WTC11 (cell line): Measurements from ENCODE around the gene NRG2. TPM values are rescaled to one million over a fixed set of nuclear protein-coding genes. Genes with fewer than 3 reads are reported as not detected.

ENCODE experiments used
- ATAC-seq: fragments of 200-7000 bp; cut with Tn5 transposase; 2 replicates; pipeline ENCODE4 v1.10.0; 2021; ENCODE audit warnings: mild to moderate bottlenecking, moderate library complexity
- CTCF ChIA-PET: fragments of 300-600 bp; sonication (Branson Sonifier 250); formaldehyde crosslinking; loops from one replicate; lab custom pipeline; 2021; ENCODE audit warnings: antibody characterized with exemption; lab: Charles Lee
- POLR2A ChIA-PET: fragments of 350-600 bp; sonication (Branson Sonifier 250); formaldehyde crosslinking; loops from one replicate; lab custom pipeline; 2021; ENCODE audit warnings: antibody characterized with exemption; lab: Charles Lee
- DNase-seq: peaks from one replicate; pipeline ENCODE4 v3.0.0; 2021; ENCODE audit warnings: low spot score
- H3K27ac Mint-ChIP-seq: 2 replicates; pipeline ENCODE4 v1.8.0; 2021; ENCODE audit warnings: mixed read lengths
- H3K27me3 Mint-ChIP-seq: 2 replicates; pipeline ENCODE4 v1.8.0; 2021; ENCODE audit warnings: low read depth, mild to moderate bottlenecking, moderate library complexity, mixed read lengths
- H3K36me3 Mint-ChIP-seq: 2 replicates; pipeline ENCODE4 v1.8.0; 2021; ENCODE audit warnings: mixed read lengths
- H3K4me1 Mint-ChIP-seq: 2 replicates; pipeline ENCODE4 v1.8.0; 2022; ENCODE audit warnings: mixed read lengths
- H3K4me3 Mint-ChIP-seq: 2 replicates; pipeline ENCODE4 v1.8.0; 2021; ENCODE audit warnings: mild to moderate bottlenecking, moderate library complexity, mixed read lengths
- H3K9me3 Mint-ChIP-seq: 2 replicates; pipeline ENCODE4 v1.8.0; 2021; ENCODE audit warnings: mixed read lengths
- ELF4 ChIP-seq: sonication (generic); formaldehyde crosslinking; IDR thresholded peaks from 2 replicates; pipeline ENCODE4 v1.8.1; 2022; ENCODE audit warnings: low read depth, mild to moderate bottlenecking, moderate library complexity, missing genetic modification reagents
- EMX1 ChIP-seq: fragments of 250-450 bp; sonication (Bioruptor Pico); IDR thresholded peaks from 2 replicates; pipeline ENCODE4 v1.8.0; 2021; ENCODE audit warnings: mild to moderate bottlenecking
- ESRRA ChIP-seq: sonication (generic); formaldehyde crosslinking; IDR thresholded peaks from 2 replicates; pipeline ENCODE4 v1.8.1; 2022; ENCODE audit warnings: mild to moderate bottlenecking, missing genetic modification reagents, borderline replicate concordance
- FOXP1 ChIP-seq: sonication (generic); formaldehyde crosslinking; IDR thresholded peaks from 2 replicates; pipeline ENCODE4 v1.8.0; 2022; ENCODE audit warnings: missing genetic modification reagents, mild to moderate bottlenecking, moderate library complexity, borderline replicate concordance
- HMGA2 ChIP-seq: fragments of 250-450 bp; sonication (Bioruptor Pico); IDR thresholded peaks from 2 replicates; pipeline ENCODE4 v1.4.0; 2021; ENCODE audit warnings: mild to moderate bottlenecking, moderate library complexity
- JAZF1 ChIP-seq: fragments of 250-450 bp; sonication (Bioruptor Pico); IDR thresholded peaks from 2 replicates; pipeline ENCODE4 v1.9.0; 2021; ENCODE audit warnings: moderate library complexity, mild to moderate bottlenecking, inconsistent platforms
- NR3C1 ChIP-seq: sonication (generic); formaldehyde crosslinking; conservative IDR thresholded peaks from 2 replicates; pipeline ENCODE4 v1.8.1; 2023; ENCODE audit warnings: low read depth, mild to moderate bottlenecking, missing genetic modification reagents
- PRRX2 ChIP-seq: fragments of 250-450 bp; sonication (Bioruptor Pico); IDR thresholded peaks from 2 replicates; pipeline ENCODE4 v1.8.0; 2021; ENCODE audit warnings: mild to moderate bottlenecking
- SP1 ChIP-seq: sonication (generic); formaldehyde crosslinking; conservative IDR thresholded peaks from 2 replicates; pipeline ENCODE4 v1.8.1; 2022; ENCODE audit warnings: missing genetic modification reagents
- TP53 ChIP-seq: sonication (generic); formaldehyde crosslinking; IDR thresholded peaks from 2 replicates; pipeline ENCODE4 v1.8.1; 2023; ENCODE audit warnings: mild to moderate bottlenecking, missing genetic modification reagents
- ZBTB21 ChIP-seq: sonication (generic); formaldehyde crosslinking; IDR thresholded peaks from 2 replicates; pipeline ENCODE4 v1.8.1; 2023; ENCODE audit warnings: mild to moderate bottlenecking, missing genetic modification reagents, borderline replicate concordance
- total RNA-seq: library from RNA; stranded (reverse); gene quantifications from 3 replicates; pipeline ENCODE4 v1.2.3, GENCODE V29; 2021
- TF ChIP-seq, protein P1 (sequence below): sonication (generic); formaldehyde crosslinking; IDR thresholded peaks from 2 replicates; pipeline ENCODE4 v1.8.1; 2023; ENCODE audit warnings: mild to moderate bottlenecking, missing genetic modification reagents, borderline replicate concordance
- TF ChIP-seq, protein P2 (sequence below): sonication (generic); formaldehyde crosslinking; IDR thresholded peaks from 2 replicates; pipeline ENCODE4 v1.8.0; 2022; ENCODE audit warnings: missing genetic modification reagents
- TF ChIP-seq, protein P3 (sequence below): sonication (generic); formaldehyde crosslinking; IDR thresholded peaks from 2 replicates; pipeline ENCODE4 v1.8.1; 2023; ENCODE audit warnings: mild to moderate bottlenecking, missing genetic modification reagents

Gene NRG2
- total RNA-seq, 1 experiment from 2014 or later, result 0.44 TPM

DNA sequence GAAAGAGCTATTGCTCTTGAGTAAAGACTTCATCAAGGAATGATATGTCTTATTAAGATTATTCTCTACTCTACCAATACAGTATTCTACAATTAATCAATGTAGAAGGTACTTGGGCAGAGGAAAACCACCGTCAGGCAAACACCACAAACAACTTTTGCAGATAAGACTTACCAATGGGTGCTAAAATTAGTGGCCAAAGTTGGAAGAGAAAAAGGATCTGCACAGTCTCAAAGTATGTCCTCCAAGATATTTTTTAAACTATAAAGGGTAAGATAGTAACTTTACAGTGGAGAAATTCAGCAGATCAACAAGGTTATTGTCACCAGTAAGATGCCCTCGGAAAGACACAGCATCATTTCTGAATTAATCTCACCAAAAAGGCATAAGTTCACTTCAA, 38.9 kb downstream of the NRG2 start (continued):
- TF ChIP-seq, protein P1, sequence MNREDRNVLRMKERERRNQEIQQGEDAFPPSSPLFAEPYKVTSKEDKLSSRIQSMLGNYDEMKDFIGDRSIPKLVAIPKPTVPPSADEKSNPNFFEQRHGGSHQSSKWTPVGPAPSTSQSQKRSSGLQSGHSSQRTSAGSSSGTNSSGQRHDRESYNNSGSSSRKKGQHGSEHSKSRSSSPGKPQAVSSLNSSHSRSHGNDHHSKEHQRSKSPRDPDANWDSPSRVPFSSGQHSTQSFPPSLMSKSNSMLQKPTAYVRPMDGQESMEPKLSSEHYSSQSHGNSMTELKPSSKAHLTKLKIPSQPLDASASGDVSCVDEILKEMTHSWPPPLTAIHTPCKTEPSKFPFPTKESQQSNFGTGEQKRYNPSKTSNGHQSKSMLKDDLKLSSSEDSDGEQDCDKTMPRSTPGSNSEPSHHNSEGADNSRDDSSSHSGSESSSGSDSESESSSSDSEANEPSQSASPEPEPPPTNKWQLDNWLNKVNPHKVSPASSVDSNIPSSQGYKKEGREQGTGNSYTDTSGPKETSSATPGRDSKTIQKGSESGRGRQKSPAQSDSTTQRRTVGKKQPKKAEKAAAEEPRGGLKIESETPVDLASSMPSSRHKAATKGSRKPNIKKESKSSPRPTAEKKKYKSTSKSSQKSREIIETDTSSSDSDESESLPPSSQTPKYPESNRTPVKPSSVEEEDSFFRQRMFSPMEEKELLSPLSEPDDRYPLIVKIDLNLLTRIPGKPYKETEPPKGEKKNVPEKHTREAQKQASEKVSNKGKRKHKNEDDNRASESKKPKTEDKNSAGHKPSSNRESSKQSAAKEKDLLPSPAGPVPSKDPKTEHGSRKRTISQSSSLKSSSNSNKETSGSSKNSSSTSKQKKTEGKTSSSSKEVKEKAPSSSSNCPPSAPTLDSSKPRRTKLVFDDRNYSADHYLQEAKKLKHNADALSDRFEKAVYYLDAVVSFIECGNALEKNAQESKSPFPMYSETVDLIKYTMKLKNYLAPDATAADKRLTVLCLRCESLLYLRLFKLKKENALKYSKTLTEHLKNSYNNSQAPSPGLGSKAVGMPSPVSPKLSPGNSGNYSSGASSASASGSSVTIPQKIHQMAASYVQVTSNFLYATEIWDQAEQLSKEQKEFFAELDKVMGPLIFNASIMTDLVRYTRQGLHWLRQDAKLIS (CRISPR knock-in tag), result no peak
- no peak for TF ChIP-seq ESRRA
- TF ChIP-seq, all 79 proteins: peak for 0

DNA sequence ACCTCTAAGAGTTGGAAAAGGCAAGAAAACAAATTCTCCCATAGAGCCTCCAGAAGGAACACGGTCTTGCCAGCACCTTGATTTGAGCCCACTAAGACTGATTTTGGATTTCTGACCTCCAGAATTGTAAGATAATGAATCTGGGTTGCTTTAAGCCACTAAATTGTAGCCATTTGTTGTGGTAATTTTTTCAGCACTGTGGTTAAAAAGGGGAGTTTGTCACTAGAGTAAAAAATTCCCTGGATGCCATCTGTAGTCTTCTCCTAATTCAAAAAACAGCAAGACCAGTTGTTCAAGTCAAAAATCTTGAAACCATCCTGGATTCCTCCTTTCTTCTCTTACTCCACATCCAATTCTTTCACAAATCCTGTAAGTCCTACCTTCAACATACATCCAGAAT, 39.6 kb downstream of the NRG2 start:
- ChIA-PET POLR2A (no interaction called here), CTCF (interaction anchor here (2.3 kb wide), 1 partner anchor 35 kb away, joined by 12 read pairs; no protein-coding TSS in a partner anchor)
- TF ChIP-seq NR3C1 (no peak), EMX1 (CRISPR knock-in tag) (no peak), SP1 (CRISPR knock-in tag) (no peak), FOXP1 (CRISPR knock-in tag) (no peak), TP53 (CRISPR knock-in tag) (no peak), ELF4 (CRISPR knock-in tag) (no peak), PRRX2 (CRISPR knock-in tag) (no peak)
- TF ChIP-seq, protein P2, sequence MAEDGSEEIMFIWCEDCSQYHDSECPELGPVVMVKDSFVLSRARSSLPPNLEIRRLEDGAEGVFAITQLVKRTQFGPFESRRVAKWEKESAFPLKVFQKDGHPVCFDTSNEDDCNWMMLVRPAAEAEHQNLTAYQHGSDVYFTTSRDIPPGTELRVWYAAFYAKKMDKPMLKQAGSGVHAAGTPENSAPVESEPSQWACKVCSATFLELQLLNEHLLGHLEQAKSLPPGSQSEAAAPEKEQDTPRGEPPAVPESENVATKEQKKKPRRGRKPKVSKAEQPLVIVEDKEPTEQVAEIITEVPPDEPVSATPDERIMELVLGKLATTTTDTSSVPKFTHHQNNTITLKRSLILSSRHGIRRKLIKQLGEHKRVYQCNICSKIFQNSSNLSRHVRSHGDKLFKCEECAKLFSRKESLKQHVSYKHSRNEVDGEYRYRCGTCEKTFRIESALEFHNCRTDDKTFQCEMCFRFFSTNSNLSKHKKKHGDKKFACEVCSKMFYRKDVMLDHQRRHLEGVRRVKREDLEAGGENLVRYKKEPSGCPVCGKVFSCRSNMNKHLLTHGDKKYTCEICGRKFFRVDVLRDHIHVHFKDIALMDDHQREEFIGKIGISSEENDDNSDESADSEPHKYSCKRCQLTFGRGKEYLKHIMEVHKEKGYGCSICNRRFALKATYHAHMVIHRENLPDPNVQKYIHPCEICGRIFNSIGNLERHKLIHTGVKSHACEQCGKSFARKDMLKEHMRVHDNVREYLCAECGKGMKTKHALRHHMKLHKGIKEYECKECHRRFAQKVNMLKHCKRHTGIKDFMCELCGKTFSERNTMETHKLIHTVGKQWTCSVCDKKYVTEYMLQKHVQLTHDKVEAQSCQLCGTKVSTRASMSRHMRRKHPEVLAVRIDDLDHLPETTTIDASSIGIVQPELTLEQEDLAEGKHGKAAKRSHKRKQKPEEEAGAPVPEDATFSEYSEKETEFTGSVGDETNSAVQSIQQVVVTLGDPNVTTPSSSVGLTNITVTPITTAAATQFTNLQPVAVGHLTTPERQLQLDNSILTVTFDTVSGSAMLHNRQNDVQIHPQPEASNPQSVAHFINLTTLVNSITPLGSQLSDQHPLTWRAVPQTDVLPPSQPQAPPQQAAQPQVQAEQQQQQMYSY, result no peak
- H3K4me1 Mint-ChIP-seq, result peaks cover 9% of the 10 kb centered on the region
- no peak for DNase-seq
- no peak for ATAC-seq
- peaks cover 45% of the 10 kb centered on the region for H3K27me3 Mint-ChIP-seq
- H3K36me3 Mint-ChIP-seq, result no peaks in the 10 kb centered on the region
- H3K4me3 Mint-ChIP-seq, result no peak overlapping the region
- no peaks in the 10 kb centered on the region for H3K9me3 Mint-ChIP-seq
- H3K27ac Mint-ChIP-seq, result no peak overlapping the region

DNA sequence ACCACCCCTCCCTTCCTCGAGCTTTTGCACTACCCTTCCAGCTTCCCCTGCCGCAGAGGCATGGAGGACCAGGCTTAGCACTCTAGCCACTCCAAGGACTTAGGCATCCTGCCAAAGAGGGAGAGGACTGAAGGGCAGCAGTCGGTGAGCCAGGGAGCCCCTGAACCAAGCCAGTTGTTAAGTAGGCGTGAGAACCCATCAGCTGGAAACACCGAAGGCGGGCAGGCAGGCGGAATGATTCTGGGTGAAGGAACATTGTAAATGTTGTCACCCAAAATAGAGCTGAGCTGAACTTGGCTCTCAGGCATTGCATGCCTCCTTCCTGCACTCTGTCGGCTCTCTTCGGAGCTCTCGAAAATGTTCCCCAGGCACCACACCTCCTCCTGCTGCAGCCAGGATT, 42.8 kb downstream of the NRG2 start:
- POLR2A ChIA-PET, result no interaction called here
- H3K9me3 Mint-ChIP-seq, result no peaks in the 10 kb centered on the region
- ATAC-seq (no peak), DNase-seq (no peak)
- H3K27me3 Mint-ChIP-seq, result peaks cover 28% of the 10 kb centered on the region
- CTCF ChIA-PET, result interaction anchor here (0.7 to 2.2 kb wide), 2 partner anchors 32 to 43 kb away, joined by 3 to 9 read pairs; partner anchors contain the start of gene NRG2
- H3K4me3 Mint-ChIP-seq, result no peak overlapping the region
- H3K36me3 Mint-ChIP-seq, result no peaks in the 10 kb centered on the region
- H3K27ac Mint-ChIP-seq, result no peak overlapping the region
- peaks cover 9% of the 10 kb centered on the region for H3K4me1 Mint-ChIP-seq
- TF ChIP-seq HMGA2 (CRISPR knock-in tag) (no peak), JAZF1 (CRISPR knock-in tag) (no peak), ZBTB21 (CRISPR knock-in tag) (no peak), ELF4 (CRISPR knock-in tag) (no peak)
- TF ChIP-seq, protein P3, sequence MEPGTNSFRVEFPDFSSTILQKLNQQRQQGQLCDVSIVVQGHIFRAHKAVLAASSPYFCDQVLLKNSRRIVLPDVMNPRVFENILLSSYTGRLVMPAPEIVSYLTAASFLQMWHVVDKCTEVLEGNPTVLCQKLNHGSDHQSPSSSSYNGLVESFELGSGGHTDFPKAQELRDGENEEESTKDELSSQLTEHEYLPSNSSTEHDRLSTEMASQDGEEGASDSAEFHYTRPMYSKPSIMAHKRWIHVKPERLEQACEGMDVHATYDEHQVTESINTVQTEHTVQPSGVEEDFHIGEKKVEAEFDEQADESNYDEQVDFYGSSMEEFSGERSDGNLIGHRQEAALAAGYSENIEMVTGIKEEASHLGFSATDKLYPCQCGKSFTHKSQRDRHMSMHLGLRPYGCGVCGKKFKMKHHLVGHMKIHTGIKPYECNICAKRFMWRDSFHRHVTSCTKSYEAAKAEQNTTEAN (CRISPR knock-in tag), result no peak
